ENCODE results near the gene PROB1.

The PROB1 gene

GRCh38 chr5:139382807-139383206, 12.1 kb downstream of the PROB1 start:
- Histone ChIP-seq H4K8ac (ENCODE audit: low read depth, low read length) (no peak overlapping the region), H3K14ac (ENCODE audit: low read length) (no peak overlapping the region), H2AK5ac (ENCODE audit: low read length) (no peak overlapping the region), H3K4ac (ENCODE audit: low read depth, low read length) (no peak overlapping the region), H2BK5ac (ENCODE audit: low read depth, low read length, poor library complexity) (no peak overlapping the region), H3K18ac (ENCODE audit: low read length) (no peak overlapping the region), H3K4me3 (ENCODE audit: low read depth, low read length) (no peak overlapping the region), H2AFZ (ENCODE audit: insufficient read depth, low read length, poor library complexity) (no peak overlapping the region), H3K79me1 (ENCODE audit: low read length) (peaks cover 5% of the 10 kb centered on the region), H4K12ac (ENCODE audit: low read depth, low read length) (no peak overlapping the region), H2BK120ac (ENCODE audit: insufficient read depth, low read length, poor library complexity) (no peak overlapping the region), H3K27ac (ENCODE audit: low read depth, low read length) (no peak overlapping the region), H4K91ac (ENCODE audit: low read depth, low read length) (peak overlapping the region; percentile 7), H3K79me2 (ENCODE audit: control insufficient read depth, insufficient read depth, low read length, poor library complexity) (no peaks in the 10 kb centered on the region), H3K4me2 (ENCODE audit: low read length) (no peak overlapping the region), H3K36me3 (ENCODE audit: control insufficient read depth in 1 of 2, insufficient read depth in 2 of 2, low read length in 2 of 2) (peaks cover 0 to 3% of the 10 kb centered on the region in 2 experiments), H3K9me3 (ENCODE audit: insufficient read depth, low read depth, low read length) (no peaks in the 10 kb centered on the region), H3K9ac (ENCODE audit: low read length) (no peak overlapping the region), H3K27me3 (ENCODE audit: insufficient read depth, low read length) (no peaks in the 10 kb centered on the region), H3K23ac (ENCODE audit: low read length) (no peak overlapping the region), H2BK12ac (ENCODE audit: low read length) (no peak overlapping the region), H3K4me1 (ENCODE audit: control insufficient read depth in 1 of 2, insufficient read depth in 2 of 2, low read length in 2 of 2) (peaks cover 5 to 15% of the 10 kb centered on the region in 2 experiments)
- DNase-seq, result no peak
- WGBS (ENCODE audit: extremely low coverage, insufficient coverage, insufficient read length), result no CpG with 5 or more reads among the region's 3 CpGs

DNA sequence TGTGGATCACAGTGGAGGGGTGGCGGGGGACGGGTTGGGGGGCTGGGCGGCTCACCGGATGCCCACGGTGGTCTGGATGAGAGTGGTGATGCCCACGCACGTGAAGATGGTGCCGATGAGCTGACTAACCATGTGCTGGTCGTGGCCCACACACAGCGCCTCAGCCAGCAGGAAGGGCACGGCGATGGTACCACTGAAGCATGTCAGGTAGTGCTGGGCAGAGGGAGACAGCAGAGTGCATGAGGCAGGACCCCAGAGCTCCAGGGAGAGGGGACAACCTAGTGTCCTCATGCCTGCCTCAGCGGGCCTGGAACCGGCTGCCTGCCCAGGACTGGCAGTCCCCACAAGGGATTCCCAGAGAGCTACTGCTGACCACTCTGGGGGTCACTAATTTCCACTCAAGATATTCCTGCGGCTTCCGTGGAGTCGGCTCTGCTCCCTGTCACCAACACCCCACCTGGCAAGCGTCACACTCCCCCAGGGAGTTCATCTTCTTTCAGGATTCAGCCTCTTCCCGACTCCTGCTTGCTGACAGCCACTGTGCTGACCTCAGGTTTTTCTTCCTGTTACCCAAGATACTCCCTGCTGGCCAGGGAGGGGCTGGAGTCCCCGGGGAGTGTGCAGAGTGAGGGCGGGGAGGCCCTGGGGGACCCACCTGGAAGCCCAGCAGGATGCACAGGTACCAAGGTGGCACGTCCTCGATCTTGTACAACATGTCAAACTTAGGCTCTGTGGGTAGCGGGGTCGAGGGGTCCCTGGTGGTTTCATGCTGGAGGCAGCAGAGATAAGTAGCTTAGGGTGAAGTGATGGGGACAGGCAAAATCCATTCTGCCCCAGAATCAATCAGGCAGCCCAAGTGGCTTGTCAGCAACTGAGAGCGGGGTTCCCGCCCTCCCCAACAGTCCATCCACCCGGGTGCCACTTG, 12.8 kb downstream of the PROB1 start:
- Histone ChIP-seq H2BK5ac (ENCODE audit: low read depth, low read length, poor library complexity) (no peak overlapping the region), H3K79me1 (ENCODE audit: low read length) (peaks cover 5% of the 10 kb centered on the region), H3K14ac (ENCODE audit: low read length) (no peak overlapping the region), H3K23ac (ENCODE audit: low read length) (no peak overlapping the region), H3K4me2 (ENCODE audit: low read length) (no peak overlapping the region), H3K9me3 (ENCODE audit: insufficient read depth, low read depth, low read length) (no peaks in the 10 kb centered on the region), H3K27me3 (ENCODE audit: insufficient read depth, low read length) (no peaks in the 10 kb centered on the region), H3K9ac (ENCODE audit: low read length) (no peak overlapping the region), H2AK5ac (ENCODE audit: low read length) (no peak overlapping the region), H3K4ac (ENCODE audit: low read depth, low read length) (no peak overlapping the region), H3K27ac (ENCODE audit: low read depth, low read length) (no peak overlapping the region), H3K4me1 (ENCODE audit: control insufficient read depth in 1 of 2, insufficient read depth in 2 of 2, low read length in 2 of 2) (peaks cover 5 to 13% of the 10 kb centered on the region in 2 experiments), H2AFZ (ENCODE audit: insufficient read depth, low read length, poor library complexity) (no peak overlapping the region), H4K91ac (ENCODE audit: low read depth, low read length) (no peak overlapping the region), H3K36me3 (ENCODE audit: control insufficient read depth in 1 of 2, insufficient read depth in 2 of 2, low read length in 2 of 2) (peaks cover 3% of the 10 kb centered on the region in 2 experiments), H3K4me3 (ENCODE audit: low read depth, low read length) (no peak overlapping the region), H3K18ac (ENCODE audit: low read length) (no peak overlapping the region), H2BK120ac (ENCODE audit: insufficient read depth, low read length, poor library complexity) (no peak overlapping the region), H4K12ac (ENCODE audit: low read depth, low read length) (no peak overlapping the region), H2BK12ac (ENCODE audit: low read length) (no peak overlapping the region), H4K8ac (ENCODE audit: low read depth, low read length) (no peak overlapping the region), H3K79me2 (ENCODE audit: control insufficient read depth, insufficient read depth, low read length, poor library complexity) (no peaks in the 10 kb centered on the region)
- DNase-seq, result no peak
- no CpG with 5 or more reads among the region's 28 CpGs for WGBS (ENCODE audit: extremely low coverage, insufficient coverage, insufficient read length)

GRCh38 chr5:139379626-139380449, 15.1 kb downstream of the PROB1 start:
- Histone ChIP-seq H3K4ac (ENCODE audit: low read depth, low read length) (no peak overlapping the region), H3K27me3 (ENCODE audit: insufficient read depth, low read length) (no peaks in the 10 kb centered on the region), H2BK5ac (ENCODE audit: low read depth, low read length, poor library complexity) (no peak overlapping the region), H3K79me1 (ENCODE audit: low read length) (peaks cover 5% of the 10 kb centered on the region), H3K36me3 (ENCODE audit: control insufficient read depth in 1 of 2, insufficient read depth in 2 of 2, low read length in 2 of 2) (peaks cover 3 to 5% of the 10 kb centered on the region in 2 experiments), H2BK120ac (ENCODE audit: insufficient read depth, low read length, poor library complexity) (no peak overlapping the region), H2AFZ (ENCODE audit: insufficient read depth, low read length, poor library complexity) (no peak overlapping the region), H4K12ac (ENCODE audit: low read depth, low read length) (no peak overlapping the region), H3K79me2 (ENCODE audit: control insufficient read depth, insufficient read depth, low read length, poor library complexity) (no peaks in the 10 kb centered on the region), H2AK5ac (ENCODE audit: low read length) (no peak overlapping the region), H3K9ac (ENCODE audit: low read length) (no peak overlapping the region), H3K4me1 (ENCODE audit: control insufficient read depth in 1 of 2, insufficient read depth in 2 of 2, low read length in 2 of 2) (peaks cover 5 to 9% of the 10 kb centered on the region in 2 experiments), H3K23ac (ENCODE audit: low read length) (no peak overlapping the region), H3K9me3 (ENCODE audit: insufficient read depth, low read depth, low read length) (no peaks in the 10 kb centered on the region), H3K18ac (ENCODE audit: low read length) (no peak overlapping the region), H4K8ac (ENCODE audit: low read depth, low read length) (no peak overlapping the region), H4K91ac (ENCODE audit: low read depth, low read length) (no peak overlapping the region), H3K4me2 (ENCODE audit: low read length) (no peak overlapping the region), H3K14ac (ENCODE audit: low read length) (no peak overlapping the region), H3K4me3 (ENCODE audit: low read depth, low read length) (no peak overlapping the region), H2BK12ac (ENCODE audit: low read length) (no peak overlapping the region), H3K27ac (ENCODE audit: low read depth, low read length) (no peak overlapping the region)
- no CpG with 5 or more reads among the region's 15 CpGs for WGBS (ENCODE audit: extremely low coverage, insufficient coverage, insufficient read length)
- no peak for DNase-seq

DNA sequence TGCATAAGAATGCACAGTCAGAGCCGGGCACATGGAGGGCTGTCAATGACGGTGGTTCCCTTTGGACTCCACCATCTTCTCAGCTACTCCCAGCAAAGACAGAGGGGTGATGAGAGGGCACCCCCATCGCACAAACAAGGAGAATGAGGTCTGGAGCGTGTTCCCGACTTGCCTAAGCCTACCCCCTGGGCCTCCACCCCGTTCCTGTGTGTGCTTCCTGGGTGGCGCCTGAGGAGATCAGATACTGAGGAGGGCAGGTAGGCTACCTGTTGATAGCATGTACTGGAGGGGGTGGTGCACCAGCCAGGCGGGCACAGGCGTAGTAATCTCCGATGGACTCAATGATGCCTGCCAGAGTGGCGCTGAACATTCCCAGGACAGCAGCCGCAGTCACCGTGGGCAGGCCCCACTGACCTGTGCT, 16.0 kb downstream of the PROB1 start:
- no peak overlapping the region for H3K23ac ChIP-seq (ENCODE audit: low read length)
- H3K79me2 ChIP-seq (ENCODE audit: control insufficient read depth, insufficient read depth, low read length, poor library complexity), result no peaks in the 10 kb centered on the region
- H2AK5ac ChIP-seq (ENCODE audit: low read length), result no peak overlapping the region
- H4K12ac ChIP-seq (ENCODE audit: low read depth, low read length), result no peak overlapping the region
- H3K27ac ChIP-seq (ENCODE audit: low read depth, low read length), result no peak overlapping the region
- no CpG with 5 or more reads among the region's 13 CpGs for WGBS (ENCODE audit: extremely low coverage, insufficient coverage, insufficient read length)
- H3K9ac ChIP-seq (ENCODE audit: low read length), result no peak overlapping the region
- H3K18ac ChIP-seq (ENCODE audit: low read length), result no peak overlapping the region
- no peak overlapping the region for H4K91ac ChIP-seq (ENCODE audit: low read depth, low read length)
- no peaks in the 10 kb centered on the region for H3K27me3 ChIP-seq (ENCODE audit: insufficient read depth, low read length)
- H2BK12ac ChIP-seq (ENCODE audit: low read length), result no peak overlapping the region
- H4K8ac ChIP-seq (ENCODE audit: low read depth, low read length), result no peak overlapping the region
- H3K79me1 ChIP-seq (ENCODE audit: low read length), result no peaks in the 10 kb centered on the region
- no peak for DNase-seq
- H3K4ac ChIP-seq (ENCODE audit: low read depth, low read length), result no peak overlapping the region
- H3K4me2 ChIP-seq (ENCODE audit: low read length), result no peak overlapping the region
- H3K4me1 ChIP-seq (ENCODE audit: control insufficient read depth in 1 of 2, insufficient read depth in 2 of 2, low read length in 2 of 2), result peaks cover under 1 to 5% of the 10 kb centered on the region in 2 experiments
- no peaks in the 10 kb centered on the region for H3K9me3 ChIP-seq (ENCODE audit: insufficient read depth, low read depth, low read length)
- no peak overlapping the region for H2BK5ac ChIP-seq (ENCODE audit: low read depth, low read length, poor library complexity)
- no peak overlapping the region for H3K14ac ChIP-seq (ENCODE audit: low read length)
- no peak overlapping the region for H2AFZ ChIP-seq (ENCODE audit: insufficient read depth, low read length, poor library complexity)
- no peak overlapping the region for H2BK120ac ChIP-seq (ENCODE audit: insufficient read depth, low read length, poor library complexity)
- no peak overlapping the region for H3K4me3 ChIP-seq (ENCODE audit: low read depth, low read length)
- H3K36me3 ChIP-seq (ENCODE audit: control insufficient read depth in 1 of 2, insufficient read depth in 2 of 2, low read length in 2 of 2), result peaks cover 3 to 8% of the 10 kb centered on the region in 2 experiments

Data from trophoblast cell (in vitro differentiated cells and primary cell).